HG02870 (cell line): ENCODE measurements around the gene KICS2.
"Not testable (repeated sequence)": the region's sequence is repeated elsewhere in the genome, so short reads cannot be mapped to it uniquely, and the experiment has no call there.

ENCODE experiments used
- ATAC-seq: cut with Tn5 transposase; IDR thresholded peaks from one replicate; pipeline ENCODE4 v1.9.1; 2021; ENCODE audit warnings: mild to moderate bottlenecking, moderate library complexity; ENCODE audit not compliant: unreplicated experiment

KICS2 gene

DNA sequence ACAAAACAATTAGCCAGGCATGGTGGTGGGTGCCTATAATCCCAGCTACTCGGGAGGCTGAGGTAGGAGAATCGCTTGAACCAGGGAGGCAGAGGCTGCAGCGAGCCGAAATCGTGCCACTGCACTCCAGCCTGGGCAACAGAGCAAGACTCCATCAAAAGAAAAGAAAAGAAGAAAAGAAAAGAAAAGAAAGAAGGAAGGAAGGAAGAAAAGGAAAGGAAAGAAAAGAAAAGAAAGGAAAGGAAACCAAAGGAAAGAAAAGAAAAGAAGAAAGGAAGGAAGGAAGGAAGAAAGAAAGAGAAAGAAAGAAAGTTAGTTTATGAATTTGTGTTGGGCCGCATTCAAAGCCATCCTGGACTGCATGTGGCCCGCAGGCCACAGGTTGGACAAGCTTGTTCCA, 4.5 kb downstream of the KICS2 start:
- ATAC-seq: not testable (repeated sequence)

DNA sequence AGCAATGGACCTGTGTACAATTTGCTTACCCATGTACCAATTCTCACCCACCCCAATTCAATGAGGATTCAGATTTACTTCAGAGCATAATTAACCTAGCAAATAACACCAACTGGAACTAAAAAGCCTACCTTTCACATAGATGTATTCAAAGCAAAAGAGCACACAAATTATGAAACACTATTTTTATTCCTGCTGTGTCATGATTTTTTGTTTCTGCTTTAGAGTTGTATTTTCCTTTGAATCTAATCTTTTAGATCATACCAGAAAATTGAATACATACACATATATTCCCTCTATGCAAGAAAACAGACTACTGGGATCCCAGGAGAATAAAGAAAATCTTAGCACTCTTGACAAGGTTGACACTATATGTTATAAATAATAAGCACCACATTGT, 5.9 kb downstream of the KICS2 start:
- ATAC-seq: no peak

DNA sequence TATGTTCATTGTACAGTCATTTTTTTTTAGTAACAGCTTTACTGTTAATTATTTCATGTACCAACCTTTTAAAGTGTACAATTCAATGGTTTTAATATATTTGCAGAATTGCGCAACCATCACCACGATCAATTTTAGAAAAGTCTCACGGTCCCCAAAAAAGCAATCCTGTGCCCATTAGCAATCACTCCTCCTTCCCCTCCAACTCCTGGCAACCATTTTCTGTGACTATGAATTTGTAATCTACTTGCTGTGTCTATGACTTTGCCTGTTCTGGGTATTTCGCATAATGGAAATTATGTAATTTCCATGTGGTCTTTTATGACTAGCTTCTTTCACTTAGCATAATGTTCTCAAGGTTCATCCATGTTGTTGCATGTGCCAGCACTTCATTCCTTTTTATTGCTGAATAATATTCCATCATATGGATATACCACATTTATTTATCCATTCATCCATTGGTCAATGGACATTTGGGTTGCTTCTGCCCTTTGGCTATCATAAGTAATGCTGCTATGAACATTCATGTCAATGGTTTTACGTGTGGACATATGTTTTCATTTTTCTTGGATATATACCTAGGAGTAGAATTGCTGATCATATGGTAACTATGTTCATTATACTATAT, 9.9 kb downstream of the KICS2 start:
- ATAC-seq: no peak

DNA sequence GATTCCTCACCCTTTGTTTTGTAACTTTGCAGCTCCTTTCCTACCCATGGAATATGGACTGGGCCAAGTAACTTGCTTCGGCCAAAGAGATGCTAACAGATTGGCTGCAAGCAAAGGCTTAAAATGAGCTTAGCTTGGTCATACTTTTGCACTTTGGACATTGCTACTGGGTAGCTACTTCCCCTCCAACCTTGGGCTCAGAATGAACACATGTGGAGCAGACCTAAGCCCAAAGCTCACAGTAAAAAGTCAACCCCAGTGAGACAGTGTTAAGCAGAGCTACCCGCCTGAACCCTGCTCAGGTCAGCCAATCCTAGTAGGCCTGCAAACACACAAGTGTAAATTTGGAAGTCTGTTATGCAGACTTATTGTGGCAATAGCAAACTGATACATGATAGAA, 14.6 kb downstream of the KICS2 start:
- ATAC-seq: no peak

DNA sequence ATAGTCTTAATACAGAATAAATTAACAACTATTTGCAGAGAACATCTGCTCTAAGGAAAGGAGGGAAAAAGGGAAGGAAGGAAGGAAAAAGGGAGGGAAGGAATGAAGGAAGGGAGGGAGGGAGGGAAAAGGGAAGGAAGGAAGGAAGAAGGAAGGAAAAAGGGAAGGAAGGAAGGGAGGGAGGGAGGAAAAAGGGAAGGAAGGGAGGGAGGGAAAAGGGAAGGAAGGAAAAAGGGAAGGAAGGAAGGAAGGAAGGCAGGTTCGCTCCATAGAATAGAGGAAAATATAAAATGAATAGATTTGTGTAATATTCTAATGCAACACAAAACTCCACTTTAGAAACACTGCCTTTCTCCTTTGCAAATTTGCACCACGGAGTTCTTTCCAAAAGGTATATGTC, 16.6 kb downstream of the KICS2 start:
- no peak for ATAC-seq

DNA sequence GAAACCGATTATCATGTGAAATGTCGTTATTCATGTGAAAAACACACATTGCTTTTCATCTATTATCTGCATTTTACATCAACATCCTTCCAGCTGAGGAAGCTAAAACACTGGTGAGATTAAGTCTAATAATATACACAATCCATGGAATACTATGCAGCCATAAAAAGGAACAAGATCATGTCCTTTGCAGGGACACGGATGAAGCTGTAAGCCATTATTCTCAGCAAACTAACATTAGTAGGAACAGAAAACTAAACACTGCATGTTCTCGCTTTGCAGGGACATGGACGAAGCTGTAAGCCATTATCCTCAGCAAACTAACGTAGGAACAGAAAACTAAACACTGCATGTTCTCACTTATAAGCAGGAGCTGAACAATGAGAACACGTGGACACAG, 18.3 kb downstream of the KICS2 start:
- no peak for ATAC-seq

DNA sequence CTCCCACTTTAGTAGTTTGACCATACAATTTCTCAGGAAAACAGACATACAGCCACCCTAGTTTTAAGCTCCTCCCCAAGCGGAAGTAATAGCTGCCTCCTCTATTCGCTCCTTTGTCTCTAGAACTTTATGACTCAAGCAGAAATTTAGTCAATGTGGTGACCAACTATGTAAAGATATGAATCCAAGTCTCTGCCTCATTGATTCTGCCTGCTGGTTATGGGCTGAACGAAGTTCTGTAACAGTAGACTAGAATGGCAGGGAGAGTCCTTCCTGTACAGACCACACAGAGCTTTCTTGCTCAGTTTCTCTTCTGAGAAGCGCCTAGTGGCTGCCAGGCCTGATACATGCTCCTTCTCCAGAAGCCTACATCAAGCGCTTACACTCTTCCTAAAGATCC, 19.1 kb downstream of the KICS2 start:
- no peak for ATAC-seq

DNA sequence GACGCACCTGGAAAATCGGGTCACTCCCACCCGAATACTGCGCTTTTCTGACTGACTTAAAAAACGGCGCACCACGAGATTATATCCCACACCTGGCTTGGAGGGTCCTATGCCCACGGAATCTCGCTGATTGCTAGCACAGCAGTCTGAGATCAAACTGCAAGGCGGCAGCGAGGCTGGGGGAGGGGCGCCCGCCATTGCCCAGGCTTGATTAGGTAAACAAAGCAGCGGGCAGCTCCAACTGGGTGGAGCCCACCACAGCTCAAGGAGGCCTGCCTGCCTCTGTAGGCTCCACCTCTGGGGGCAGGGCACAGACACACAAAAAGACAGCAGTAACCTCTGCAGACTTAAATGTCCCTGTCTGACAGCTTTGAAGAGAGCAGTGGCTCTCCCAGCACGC, 26.3 kb downstream of the KICS2 start:
- not testable (repeated sequence) for ATAC-seq

DNA sequence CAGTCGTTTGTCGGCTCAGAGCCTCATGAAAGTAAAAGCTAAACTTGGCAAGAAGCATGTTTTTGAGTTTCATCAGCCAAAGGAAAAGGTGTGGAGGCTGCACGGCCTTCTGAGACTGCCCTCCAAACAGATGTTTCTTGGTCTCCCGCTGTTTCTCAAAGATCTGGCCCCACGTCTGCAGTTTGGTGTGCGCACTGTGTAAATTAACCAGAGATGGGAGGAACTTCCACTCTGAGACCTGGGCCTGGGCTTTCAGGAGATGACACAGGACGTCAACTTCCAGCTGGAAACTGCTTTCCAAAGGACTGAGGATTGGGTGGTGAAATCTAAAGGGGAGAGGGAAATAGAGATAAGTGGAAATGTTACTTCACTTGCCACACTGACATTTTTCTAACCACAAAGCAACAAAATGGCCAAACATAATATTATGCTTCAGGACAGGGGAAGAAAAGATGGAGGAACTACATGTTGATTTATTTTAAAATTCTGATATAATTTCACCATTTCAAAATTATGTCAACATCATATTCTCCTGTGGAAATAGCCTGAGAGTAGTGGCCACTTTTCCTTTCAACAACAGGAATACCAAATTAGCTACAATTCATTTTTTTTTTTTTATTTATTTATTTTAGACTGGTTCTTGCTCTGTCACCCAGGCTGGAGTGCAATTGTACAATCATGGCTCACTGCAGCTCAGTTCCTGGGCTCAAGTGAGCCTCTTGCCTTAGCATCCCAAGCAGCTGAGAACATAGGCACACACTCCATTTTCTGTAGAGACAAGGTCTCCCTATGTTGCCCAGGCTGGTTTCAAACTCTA, 27.6 kb downstream of the KICS2 start:
- no peak for ATAC-seq

DNA sequence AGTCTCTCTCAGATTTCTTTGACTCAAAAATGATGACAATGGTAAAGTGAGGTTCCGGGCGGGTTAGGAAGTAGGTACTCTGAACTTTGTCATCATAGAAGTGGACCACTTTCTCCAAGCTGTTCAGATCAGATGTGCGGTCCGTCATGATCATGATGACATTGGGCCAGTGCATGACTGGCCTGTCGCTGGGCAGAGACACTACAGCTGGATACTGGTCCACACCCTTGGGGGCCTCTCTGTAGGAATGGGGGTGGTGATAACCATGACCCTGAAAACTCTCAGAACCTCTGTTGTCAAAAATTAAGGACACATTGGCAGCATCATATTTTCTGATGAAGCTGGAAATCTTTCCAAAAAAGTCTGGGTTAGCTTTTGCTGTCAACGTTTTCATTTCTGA, 28.2 kb downstream of the KICS2 start:
- no peak for ATAC-seq

DNA sequence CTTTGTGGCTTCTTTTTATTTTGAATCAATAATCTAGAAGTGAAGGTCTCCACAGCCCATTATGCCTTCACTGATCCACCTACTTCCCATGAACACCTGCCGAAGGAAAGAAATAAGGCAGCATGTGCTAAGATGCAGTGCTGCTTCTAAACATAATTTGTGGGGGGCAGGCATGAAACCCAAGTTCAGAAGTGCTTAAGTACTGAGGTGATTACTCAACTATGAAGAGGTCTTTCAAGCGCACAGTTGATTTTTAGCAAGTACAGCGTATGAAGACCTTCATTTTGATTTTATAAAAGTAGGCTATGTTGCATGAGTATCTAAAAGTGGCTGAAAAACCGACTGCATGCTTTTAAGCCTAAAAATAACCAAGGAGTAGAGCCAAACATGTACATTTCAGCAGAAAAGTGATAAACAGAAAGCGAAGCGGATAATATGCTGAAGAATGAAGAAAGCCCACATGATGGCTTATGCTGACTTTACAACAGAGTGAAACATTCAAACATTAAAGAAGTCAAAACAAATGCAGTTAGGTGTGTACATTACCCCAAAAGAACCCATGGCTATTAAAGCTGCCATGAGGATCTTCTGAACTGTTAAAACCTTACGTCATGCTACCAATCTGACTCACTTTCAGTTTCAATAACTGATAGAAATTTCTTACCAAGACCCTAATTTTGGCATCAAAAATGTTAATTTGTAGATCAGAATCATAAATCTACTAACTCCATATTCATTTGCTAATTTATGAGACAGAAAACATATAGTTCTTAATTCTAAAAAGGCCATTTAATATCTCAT, 29.3 kb downstream of the KICS2 start:
- ATAC-seq: peak; percentile 96

DNA sequence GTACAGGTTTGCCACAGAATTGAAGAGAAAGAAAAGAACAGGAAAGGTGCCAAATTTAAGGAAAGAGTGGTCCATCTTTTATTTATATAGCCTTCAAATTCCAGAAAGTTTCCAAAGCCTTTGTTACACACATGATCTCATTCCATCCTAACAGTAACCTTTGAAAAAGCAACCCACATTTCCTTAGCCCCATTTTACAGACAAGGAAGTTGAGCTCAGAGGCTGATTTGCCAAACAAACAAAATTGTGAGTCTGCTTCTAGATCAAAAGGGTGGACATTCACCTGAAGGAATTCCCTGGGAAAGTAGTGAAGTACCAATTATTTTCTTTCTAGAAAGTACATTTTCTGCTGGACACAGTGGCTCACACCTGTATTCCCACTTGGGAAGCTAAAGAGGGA, 32.0 kb downstream of the KICS2 start:
- no peak for ATAC-seq

DNA sequence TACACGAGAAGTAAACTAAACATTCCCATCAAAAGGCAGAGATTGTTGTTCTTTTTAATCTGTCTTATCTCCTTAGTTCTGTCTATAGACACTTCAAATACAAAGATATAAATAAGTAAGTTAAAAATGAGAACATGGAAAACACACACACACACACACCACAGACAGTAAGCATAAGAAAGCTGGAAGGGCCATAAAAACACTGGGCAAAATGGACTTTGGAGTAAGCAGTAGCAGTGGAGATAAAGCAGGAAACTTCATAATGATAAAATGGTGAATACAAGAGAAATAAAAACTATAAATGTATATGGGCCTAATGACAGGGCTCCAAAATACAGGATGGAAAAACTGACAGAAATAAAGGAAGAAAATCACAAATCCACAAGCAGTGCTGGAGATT, 32.6 kb downstream of the KICS2 start:
- no peak for ATAC-seq

DNA sequence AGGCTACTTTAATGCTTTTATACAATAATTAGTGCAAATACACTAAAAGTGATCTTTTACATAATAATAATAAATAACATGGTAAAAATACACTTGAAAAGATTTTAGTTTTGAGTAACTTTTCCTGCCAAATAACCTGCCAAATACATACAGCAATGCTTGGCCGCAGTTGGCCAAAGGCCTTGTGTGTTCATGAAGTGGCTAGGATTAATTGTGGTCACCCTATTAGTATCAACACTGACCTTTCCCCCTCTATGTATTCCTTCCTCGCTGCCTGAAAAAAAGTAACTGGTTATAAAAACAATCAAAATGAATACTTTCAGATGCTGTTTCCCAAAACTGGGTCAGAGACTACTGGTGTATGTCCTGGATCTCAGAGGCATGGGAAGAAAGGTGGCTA, 34.3 kb downstream of the KICS2 start:
- no peak for ATAC-seq

DNA sequence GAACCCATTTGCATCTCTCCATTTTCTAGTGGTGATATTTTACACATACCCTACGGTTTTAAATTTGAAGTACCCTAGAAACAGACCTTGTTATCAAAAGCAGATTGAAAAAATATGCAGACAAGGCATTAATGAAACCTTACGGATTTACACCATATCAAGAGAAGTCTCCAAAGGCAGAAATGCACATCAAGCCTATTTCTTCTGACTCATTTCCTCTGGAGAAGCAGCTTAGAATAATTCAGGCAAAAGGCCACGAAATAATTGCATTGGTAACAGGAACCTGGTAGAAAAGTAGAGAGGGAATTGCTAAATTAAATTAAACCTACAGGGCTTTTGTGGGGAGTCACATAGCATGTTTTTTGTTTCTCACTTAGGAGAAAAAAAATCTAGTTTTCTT, 34.7 kb downstream of the KICS2 start:
- ATAC-seq: no peak

DNA sequence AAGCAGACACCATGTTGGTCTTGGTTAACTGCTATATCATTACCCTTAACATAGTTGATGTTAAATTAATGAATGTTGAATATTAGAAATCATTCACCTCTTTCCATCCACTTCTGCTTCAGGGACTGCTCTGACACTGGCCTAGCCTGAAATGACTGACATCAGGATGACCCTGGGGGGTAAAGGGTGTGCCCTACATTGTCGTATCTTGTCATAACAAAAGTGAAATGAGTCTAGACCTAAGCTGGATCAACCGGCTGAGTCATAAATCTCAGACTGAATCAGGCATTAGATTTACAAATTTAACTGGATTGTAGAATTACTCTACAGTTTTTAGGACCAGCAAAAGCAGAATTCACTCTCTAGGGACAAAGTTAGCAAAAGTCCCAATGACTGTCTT, 35.3 kb downstream of the KICS2 start:
- peak; percentile 84 for ATAC-seq

DNA sequence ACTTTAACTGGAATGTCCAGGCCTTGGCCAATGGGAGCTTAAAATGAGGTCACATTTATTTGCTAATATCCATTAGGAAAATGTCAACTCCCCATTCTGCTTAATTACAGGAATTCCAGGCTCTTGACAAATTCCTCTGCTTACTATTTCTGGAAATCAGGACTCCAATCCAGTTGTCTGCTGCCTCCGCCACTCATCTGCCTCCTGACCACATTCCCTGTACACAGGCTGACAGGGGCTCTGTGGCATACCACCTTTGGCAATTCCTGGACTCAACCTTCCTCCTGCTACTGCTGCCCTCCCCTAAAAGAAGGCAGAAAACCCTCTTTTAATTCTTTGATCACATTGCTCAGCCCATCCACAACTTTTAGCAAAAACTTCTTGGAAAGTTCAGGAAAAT, 37.9 kb downstream of the KICS2 start:
- ATAC-seq: no peak

DNA sequence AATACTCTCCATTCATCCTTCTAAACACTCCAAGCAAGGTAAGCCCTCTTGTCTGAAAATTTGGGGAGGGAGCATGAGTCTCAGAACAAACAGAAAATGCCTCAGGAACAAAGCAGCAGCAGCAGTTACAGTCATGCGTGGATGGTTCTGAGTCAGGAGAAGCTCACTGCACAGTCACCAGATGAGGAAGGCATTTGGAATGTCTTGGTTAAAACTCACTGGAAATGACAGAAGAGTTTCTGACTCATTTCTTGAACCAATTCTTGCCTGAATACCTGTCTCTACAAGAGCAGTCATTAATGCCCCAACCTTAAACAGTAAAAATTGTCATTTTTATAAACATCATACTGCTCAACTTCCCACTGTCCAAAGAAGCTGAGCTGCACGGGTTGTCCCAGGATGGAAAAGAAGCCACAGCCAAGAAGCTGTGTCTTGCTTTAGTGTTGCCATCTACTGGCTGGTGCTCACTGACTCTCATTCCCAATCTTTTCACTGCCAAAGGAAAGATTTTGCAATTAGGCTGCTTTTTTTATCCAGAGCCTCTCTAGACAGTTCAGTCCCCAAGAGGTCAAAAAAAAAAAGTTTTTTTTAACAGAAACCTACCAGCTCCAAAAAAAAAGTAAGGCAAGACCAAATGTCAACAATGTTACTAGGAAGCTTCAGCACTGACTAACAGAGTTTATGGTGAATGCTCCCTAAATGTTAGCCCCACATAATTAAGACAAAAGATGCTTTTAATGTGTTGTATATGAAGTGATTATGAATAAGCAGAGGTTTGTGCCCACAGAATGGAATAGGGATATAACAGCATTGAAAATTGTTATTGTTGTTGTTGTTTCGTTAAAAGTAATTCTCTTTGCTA, 40.4 kb downstream of the KICS2 start:
- peak; percentile 40 for ATAC-seq

DNA sequence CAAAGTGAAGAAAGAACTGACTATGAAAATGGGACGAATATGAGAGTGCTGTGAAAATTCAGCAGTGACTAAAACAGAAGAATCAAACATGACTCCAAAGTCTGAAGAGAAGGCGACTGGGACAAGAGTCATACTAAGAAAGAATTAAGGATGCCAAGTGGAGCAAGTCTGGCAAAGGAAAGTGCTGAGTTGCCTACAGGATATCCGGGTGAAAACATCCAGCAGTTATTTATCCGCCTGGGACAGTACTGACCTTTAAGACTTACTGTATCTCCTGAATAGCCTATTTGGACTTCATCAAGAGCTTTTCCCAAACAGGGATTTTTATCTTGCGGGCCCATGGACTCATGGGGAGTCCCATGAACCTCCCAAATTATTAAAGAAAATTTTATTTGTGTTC, 41.1 kb downstream of the KICS2 start:
- ATAC-seq: no peak

DNA sequence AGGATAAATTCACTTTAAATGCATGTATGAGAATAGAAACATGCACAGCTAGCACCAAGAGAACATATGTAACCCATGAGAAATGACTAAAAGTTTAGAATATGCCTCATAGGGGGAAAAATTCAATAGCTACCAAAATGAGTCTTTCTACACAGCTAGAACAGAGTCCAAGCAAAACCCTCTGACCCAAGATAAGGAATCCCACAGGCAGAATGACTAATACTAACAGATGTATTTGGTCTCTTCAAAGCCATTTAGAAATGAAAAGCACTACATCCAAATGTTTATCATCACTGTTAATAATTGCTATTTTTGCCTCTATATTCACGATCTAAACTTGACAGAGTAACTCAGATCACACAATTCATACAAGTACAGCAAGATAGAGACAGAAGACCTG, 44.0 kb downstream of the KICS2 start:
- no peak for ATAC-seq

DNA sequence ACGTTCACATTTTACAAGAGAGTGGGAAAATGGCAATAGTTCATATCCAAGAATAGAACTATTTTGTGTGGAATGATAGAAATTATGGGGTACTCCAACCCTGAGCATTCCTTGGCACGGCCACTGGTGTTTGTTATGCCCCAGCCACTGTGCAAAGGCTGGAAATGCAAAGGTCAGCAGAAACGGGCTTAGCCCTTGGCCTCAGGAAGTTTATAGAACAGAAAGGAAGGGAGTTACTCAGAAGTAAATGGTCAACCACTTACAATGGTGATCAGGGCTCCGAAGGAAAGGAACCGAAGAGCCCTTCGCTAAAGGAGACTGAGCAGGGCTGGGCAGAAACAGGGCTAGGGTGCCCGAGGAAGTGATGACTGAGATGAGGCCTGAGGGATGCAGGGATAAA, 45.1 kb downstream of the KICS2 start:
- no peak for ATAC-seq
